Smooth muscle cell of the pulmonary artery (primary cell): ENCODE data around the gene KRT37. TPM values are rescaled to one million over a fixed set of nuclear protein-coding genes. Genes with fewer than 3 reads are reported as not detected.

Experiments
- total RNA-seq: library from RNA; depleted of rRNA; stranded (reverse); fragments of >200 nt; gene quantifications from 2 replicates; pipeline ENCODE4 v1.2.3, GENCODE V29; 2014

The KRT37 gene
- total RNA-seq = not detected in 2 replicates

DNA sequence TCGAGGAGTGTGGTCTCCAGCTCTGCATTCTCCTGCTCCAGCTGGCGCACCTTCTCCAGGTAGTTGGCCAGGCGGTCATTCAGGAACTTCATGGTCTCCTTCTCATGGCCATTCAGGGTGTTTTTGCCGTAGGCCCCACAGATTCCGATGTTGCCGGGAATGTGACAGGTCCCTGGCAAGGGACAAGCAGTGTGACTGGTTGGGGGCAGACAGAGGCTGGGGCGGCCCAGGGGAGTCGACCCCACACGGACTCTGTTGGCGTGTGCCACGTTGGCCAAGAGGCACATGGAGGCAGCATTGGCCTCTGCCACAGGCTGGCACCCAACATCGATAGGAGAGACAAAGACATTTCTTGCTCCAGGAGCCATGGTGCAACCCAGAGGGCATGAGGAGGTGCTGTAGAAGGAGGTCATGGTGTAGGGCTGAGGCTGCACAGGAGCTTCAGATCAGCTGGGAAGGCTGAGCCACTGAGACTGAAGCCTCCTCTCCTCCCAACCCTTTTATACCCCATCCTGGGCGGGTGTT lies at the start of gene KRT37:
Gene KRT37 (minus strand): TSS at position 475 of the 525 bp plus-strand sequence. CDS start 62 bp downstream, at position 413.

DNA sequence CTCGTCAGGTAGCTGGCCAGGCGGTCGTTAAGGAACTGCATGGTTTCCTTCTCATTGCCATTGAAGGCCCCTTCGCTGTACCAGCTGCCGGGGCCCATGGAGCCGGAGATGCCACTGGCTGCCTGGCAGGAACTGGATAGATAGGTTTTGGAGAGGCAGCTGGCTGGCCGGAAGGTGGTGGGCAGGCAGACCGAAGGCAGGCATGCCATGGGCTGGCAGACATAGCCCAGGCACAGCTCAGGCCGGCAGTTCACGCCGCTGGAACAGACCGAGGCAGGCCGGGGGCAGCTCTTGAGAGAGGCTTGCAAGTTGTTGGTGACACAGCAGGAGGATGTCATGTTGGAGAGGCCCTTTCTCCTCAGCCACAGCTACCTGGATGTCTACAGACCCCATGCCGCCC lies 42.6 kb upstream of the KRT37 start, which contains the start of gene KRT32:
Gene KRT32 (minus strand): TSS at position 399 of the 400 bp plus-strand sequence. CDS start 61 bp downstream, at position 338.

DNA sequence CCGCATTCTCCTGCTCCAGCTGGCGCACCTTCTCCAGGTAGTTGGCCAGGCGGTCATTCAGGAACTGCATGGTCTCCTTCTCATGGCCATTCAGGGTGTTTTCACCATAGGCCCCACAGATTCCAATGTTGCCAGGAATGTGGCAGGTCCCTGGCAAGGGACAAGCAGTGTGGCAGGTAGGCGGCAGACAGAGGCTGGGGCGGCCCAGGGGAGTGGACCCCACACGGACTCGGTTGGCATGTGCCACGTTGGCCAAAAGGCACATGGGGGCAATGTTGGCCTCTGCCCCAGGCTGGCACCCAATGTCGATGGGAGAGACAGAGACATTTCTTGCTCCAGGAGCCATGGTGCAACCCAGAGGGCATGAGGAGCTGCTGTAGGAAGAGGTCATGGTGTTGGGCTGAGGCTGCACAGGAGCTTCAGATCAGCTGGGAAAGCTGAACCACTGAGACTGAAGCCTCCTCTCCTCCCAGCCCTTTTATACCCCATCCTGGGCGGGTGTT lies 16.2 kb upstream of the KRT37 start, which contains the start of gene KRT38:
Gene KRT38 (minus strand): TSS at position 453 of the 503 bp plus-strand sequence. CDS start 62 bp downstream, at position 391.

DNA sequence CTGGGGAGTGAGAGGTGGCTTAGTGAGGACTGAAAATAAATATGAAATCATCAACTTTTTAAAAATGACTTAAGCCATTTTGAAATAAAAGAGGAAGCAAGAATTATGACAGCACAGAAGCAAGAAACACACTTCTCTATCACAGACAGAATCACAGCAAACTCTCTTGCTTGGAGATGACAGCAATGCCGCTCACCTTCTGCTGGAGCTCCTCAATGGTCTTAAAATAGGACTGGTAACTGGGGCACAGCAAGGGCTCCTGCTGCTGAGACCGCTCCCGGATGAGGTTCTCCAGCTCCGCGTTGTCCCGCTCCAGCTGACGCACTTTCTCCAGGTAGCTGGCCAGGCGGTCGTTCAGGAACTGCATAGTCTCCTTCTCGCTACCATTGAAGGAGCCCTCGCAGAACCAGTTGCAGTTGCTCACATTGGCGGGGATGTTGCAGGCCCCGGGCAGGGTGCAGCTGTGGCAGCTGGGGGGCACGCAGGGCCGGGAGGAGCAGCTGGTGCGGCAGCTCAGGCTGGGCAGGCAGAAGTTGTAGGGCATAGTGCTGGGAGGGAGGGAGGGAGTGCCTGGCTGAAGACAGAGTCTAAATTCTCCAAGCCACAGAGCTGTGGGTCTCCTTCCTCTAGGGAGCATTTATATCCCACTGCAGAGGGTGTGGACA lies 27.3 kb downstream of the KRT37 start, which contains the start of gene KRT31:
Gene KRT31 (minus strand): TSS at position 613 of the 665 bp plus-strand sequence. CDS start 69 bp downstream, at position 544.

DNA sequence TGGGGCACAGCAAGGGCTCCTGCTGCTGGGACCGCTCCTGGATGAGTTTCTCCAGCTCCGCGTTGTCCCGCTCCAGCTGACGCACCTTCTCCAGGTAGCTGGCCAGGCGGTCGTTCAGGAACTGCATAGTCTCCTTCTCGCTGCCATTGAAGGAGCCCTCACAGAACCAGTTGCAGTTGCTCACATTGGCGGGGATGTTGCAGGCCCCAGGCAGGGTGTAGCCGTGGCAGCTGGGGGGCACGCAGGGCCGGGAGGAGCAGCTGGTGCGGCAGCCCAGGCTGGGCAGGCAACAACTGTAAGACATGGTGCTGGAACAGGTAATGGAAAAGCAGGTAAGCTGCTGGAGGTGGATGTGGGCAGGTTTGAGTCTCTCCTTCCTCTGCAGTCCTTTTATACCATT lies 42.4 kb downstream of the KRT37 start, which contains the start of gene KRT34:
Gene KRT34 (minus strand): TSS at position 364 of the 400 bp plus-strand sequence. CDS start 60 bp downstream, at position 304.

Other genes with a start within 250 kb of the KRT37 start
- gene KRTAP4-2, start 246.4 kb downstream of the KRT37 start, total RNA-seq = not detected in 2 replicates
- gene KRTAP4-1, start 239.7 kb downstream of the KRT37 start, total RNA-seq = not detected in 2 replicates
- gene KRTAP9-1, start 234.7 kb downstream of the KRT37 start, total RNA-seq = not detected in 2 replicates
- gene KRTAP9-2, start 197.9 kb downstream of the KRT37 start, total RNA-seq = not detected in 2 replicates
- not detected in 2 replicates for gene KRTAP9-3, start 192.1 kb downstream of the KRT37 start, total RNA-seq
- gene KRTAP9-8, start 186.6 kb downstream of the KRT37 start, total RNA-seq = not detected in 2 replicates
- not detected in 2 replicates for gene KRTAP9-4, start 174.9 kb downstream of the KRT37 start, total RNA-seq
- not detected in 2 replicates for gene KRTAP9-9, start 169.2 kb downstream of the KRT37 start, total RNA-seq
- not detected in 2 replicates for gene KRTAP9-6, start 159.2 kb downstream of the KRT37 start, total RNA-seq
- gene KRTAP9-7, start 148.9 kb downstream of the KRT37 start, total RNA-seq = not detected in 2 replicates
- not detected in 2 replicates for gene KRTAP29-1, start 121.7 kb downstream of the KRT37 start, total RNA-seq
- not detected in 2 replicates for gene KRTAP16-1, start 115.3 kb downstream of the KRT37 start, total RNA-seq
- not detected in 2 replicates for gene KRTAP17-1, start 108.9 kb downstream of the KRT37 start, total RNA-seq
- gene KRT33A, start 73.8 kb downstream of the KRT37 start, total RNA-seq = not detected in 2 replicates
- not detected in 2 replicates for gene KRT33B, start 54.8 kb downstream of the KRT37 start, total RNA-seq
- 0.20 and 0.46 TPM in 2 replicates for gene KRT34, start 42.3 kb downstream of the KRT37 start, total RNA-seq
- gene KRT31, start 27.0 kb downstream of the KRT37 start, total RNA-seq = not detected in 2 replicates
- gene KRT38, start 16.4 kb upstream of the KRT37 start, total RNA-seq = under 0.01 and 0.13 TPM in 2 replicates
- 0.30 TPM in 1 of 2 replicates, not detected in the other for gene KRT32, start 42.8 kb upstream of the KRT37 start, total RNA-seq
- not detected in 2 replicates for gene KRT35, start 56.6 kb upstream of the KRT37 start, total RNA-seq
- gene KRT36, start 65.3 kb upstream of the KRT37 start, total RNA-seq = not detected in 2 replicates
- not detected in 2 replicates for gene KRT13, start 81.0 kb upstream of the KRT37 start, total RNA-seq
- 0.13 and 2.8 TPM in 2 replicates for gene KRT15, start 94.3 kb upstream of the KRT37 start, total RNA-seq
- 17.7 and 120 TPM in 2 replicates for gene KRT19, start 103.7 kb upstream of the KRT37 start, total RNA-seq
- gene KRT9, start 147.5 kb upstream of the KRT37 start, total RNA-seq = 0.07 TPM in 2 replicates
- gene KRT14, start 162.3 kb upstream of the KRT37 start, total RNA-seq = 0.59 and 1.3 TPM in 2 replicates
- gene KRT16, start 188.2 kb upstream of the KRT37 start, total RNA-seq = 1.3 and 2.9 TPM in 2 replicates
- 3.0 and 9.0 TPM in 2 replicates for gene KRT17, start 200.0 kb upstream of the KRT37 start, total RNA-seq